Dedifferentiated amniotic fluid mesenchymal stem cell (primary cell): ENCODE measurements around the gene UTP15.

ENCODE experiments used
- DNase-seq: peaks from one replicate; pipeline ENCODE4 v3.0.0-alpha.2; 2016; ENCODE audit errors: extremely low spot score

UTP15 gene

GRCh38 chr5:73565139-73565968 lies at the start of gene UTP15, which contains the start of gene ANKRA2:
UTP15 (plus strand) TSS chr5:73565743; CDS start chr5:73567345, 1,602 bp downstream.
ANKRA2 (minus strand) TSS chr5:73565639; CDS start chr5:73562881, 2,758 bp downstream.
- DNase-seq: peak; percentile 98

GRCh38 chr5:73519531-73520283 lies 45.8 kb upstream of the UTP15 start:
- DNase-seq: peak; percentile 82

- DNase-seq: no peak
These were observed 42.6 kb upstream of the UTP15 start for GRCh38 chr5:73522989-73523388.

GRCh38 chr5:73523861-73524260 lies 41.7 kb upstream of the UTP15 start:
- no peak for DNase-seq

GRCh38 chr5:73525606-73526203 lies 39.8 kb upstream of the UTP15 start:
- DNase-seq: no peak

- DNase-seq: no peak
These were observed 37.3 kb upstream of the UTP15 start for GRCh38 chr5:73528248-73528647.

GRCh38 chr5:73529081-73529480 lies 36.5 kb upstream of the UTP15 start:
- peak; percentile 20 for DNase-seq

GRCh38 chr5:73531356-73531755 lies 34.2 kb upstream of the UTP15 start:
- DNase-seq: no peak

- no peak for DNase-seq
These were observed 33.3 kb upstream of the UTP15 start for GRCh38 chr5:73532195-73532594.

- DNase-seq: no peak
These were observed 31.4 kb upstream of the UTP15 start for GRCh38 chr5:73534011-73534644.

- DNase-seq: no peak
These were observed 30.6 kb upstream of the UTP15 start for GRCh38 chr5:73534971-73535370.

GRCh38 chr5:73539730-73540129 lies 25.8 kb upstream of the UTP15 start:
- no peak for DNase-seq

- no peak for DNase-seq
These were observed 25.4 kb upstream of the UTP15 start for GRCh38 chr5:73540192-73540591.

- no peak for DNase-seq
These were observed 23.5 kb upstream of the UTP15 start for GRCh38 chr5:73542020-73542419.

GRCh38 chr5:73544429-73545402 lies 20.8 kb upstream of the UTP15 start:
- DNase-seq: no peak

GRCh38 chr5:73545403-73545779 lies 20.2 kb upstream of the UTP15 start:
- DNase-seq: no peak

GRCh38 chr5:73550016-73550415 lies 15.5 kb upstream of the UTP15 start:
- DNase-seq: no peak

- no peak for DNase-seq
These were observed 12.9 kb upstream of the UTP15 start for GRCh38 chr5:73552642-73553041.

GRCh38 chr5:73558950-73559349 lies 6.6 kb upstream of the UTP15 start:
- DNase-seq: no peak

- DNase-seq: no peak
These were observed 1.5 kb upstream of the UTP15 start for GRCh38 chr5:73564018-73564417.

- DNase-seq: no peak
These were observed 868 bp upstream of the UTP15 start for GRCh38 chr5:73564675-73565074.
